WERI-Rb-1 (cell line): Measurements from ENCODE around the gene ITIH5.

Source experiments
- DNase-seq: peaks from one replicate; pipeline ENCODE4 v3.0.0-alpha.2; 2020
- H3K27ac ChIP-seq: fragments of 250-450 bp; sonication (Bioruptor Pico); 2 replicates; pipeline ENCODE4 v1.5.1; 2020; ENCODE audit warnings: mild to moderate bottlenecking, moderate library complexity
- H3K27me3 ChIP-seq: fragments of 250-450 bp; sonication (Bioruptor Pico); 2 replicates; pipeline ENCODE4 v1.5.1; 2021; ENCODE audit warnings: mild to moderate bottlenecking, low read depth, moderate library complexity; ENCODE audit not compliant: insufficient read depth, severe bottlenecking
- H3K36me3 ChIP-seq: fragments of 250-450 bp; sonication (Bioruptor Pico); 2 replicates; pipeline ENCODE4 v1.5.1; 2020; ENCODE audit warnings: mild to moderate bottlenecking, moderate library complexity
- H3K4me3 ChIP-seq: 2 replicates; pipeline ENCODE4 v1.5.1; 2011; ENCODE audit warnings: low read depth, mild to moderate bottlenecking, control low read depth, low read length
- H3K9me3 ChIP-seq: fragments of 250-450 bp; sonication (Bioruptor Pico); 2 replicates; pipeline ENCODE4 v1.5.1; 2021; ENCODE audit warnings: mild to moderate bottlenecking, moderate library complexity; ENCODE audit not compliant: severe bottlenecking
- TF ChIP-seq, protein P1 (sequence below): IDR thresholded peaks from 2 replicates; pipeline ENCODE4 v1.5.1; 2011; ENCODE audit warnings: low read depth, mild to moderate bottlenecking, control low read depth, inconsistent platforms, low read length

ITIH5 gene

DNA sequence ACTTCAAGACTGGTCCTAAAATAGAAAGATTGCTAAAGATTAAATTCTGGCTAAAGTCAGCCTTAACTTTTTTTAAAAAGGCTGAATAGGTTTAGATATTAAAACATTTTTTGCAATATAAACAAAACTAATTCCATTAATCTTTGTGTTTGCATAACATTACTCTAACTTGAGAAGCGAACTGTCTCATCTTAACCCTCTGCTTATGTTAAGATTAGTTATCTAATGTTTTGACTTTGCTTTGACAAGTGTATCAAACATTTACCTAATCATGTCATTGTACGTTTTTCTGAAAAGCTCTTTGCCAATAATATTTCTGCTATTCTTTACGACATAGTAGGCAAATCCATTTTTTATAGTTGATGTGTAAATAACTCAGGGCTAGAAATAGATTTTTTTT, 68.0 kb downstream of the ITIH5 start:
- no peaks in the 10 kb centered on the region for H3K9me3 ChIP-seq
- DNase-seq = no peak
- no peak overlapping the region for H3K4me3 ChIP-seq
- TF ChIP-seq, protein P1, sequence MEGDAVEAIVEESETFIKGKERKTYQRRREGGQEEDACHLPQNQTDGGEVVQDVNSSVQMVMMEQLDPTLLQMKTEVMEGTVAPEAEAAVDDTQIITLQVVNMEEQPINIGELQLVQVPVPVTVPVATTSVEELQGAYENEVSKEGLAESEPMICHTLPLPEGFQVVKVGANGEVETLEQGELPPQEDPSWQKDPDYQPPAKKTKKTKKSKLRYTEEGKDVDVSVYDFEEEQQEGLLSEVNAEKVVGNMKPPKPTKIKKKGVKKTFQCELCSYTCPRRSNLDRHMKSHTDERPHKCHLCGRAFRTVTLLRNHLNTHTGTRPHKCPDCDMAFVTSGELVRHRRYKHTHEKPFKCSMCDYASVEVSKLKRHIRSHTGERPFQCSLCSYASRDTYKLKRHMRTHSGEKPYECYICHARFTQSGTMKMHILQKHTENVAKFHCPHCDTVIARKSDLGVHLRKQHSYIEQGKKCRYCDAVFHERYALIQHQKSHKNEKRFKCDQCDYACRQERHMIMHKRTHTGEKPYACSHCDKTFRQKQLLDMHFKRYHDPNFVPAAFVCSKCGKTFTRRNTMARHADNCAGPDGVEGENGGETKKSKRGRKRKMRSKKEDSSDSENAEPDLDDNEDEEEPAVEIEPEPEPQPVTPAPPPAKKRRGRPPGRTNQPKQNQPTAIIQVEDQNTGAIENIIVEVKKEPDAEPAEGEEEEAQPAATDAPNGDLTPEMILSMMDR = no peak
- H3K27ac ChIP-seq = no peak overlapping the region
- no peaks in the 10 kb centered on the region for H3K36me3 ChIP-seq
- peaks cover 4% of the 10 kb centered on the region for H3K27me3 ChIP-seq

DNA sequence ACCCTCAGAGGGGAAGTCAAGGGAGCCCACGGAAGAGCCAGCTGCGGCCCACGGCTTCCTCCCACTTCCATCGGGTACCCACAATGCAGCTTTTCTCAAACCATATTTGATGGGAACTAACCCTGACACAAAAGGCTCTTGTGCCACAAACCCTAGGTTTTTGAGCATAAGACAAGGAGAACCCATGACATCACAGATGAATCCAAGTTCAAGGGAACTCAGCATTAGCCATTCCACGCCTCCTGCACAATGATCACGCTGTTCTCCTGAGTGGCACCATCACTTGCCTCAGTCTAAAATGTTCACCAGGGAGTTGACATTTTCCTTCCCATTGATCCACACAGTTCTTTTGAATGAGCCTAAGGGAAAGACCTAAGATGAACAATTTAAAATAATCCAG, 70.4 kb downstream of the ITIH5 start:
- Histone ChIP-seq H3K36me3 (no peaks in the 10 kb centered on the region), H3K4me3 (no peak overlapping the region), H3K9me3 (no peaks in the 10 kb centered on the region), H3K27me3 (peaks cover 4% of the 10 kb centered on the region), H3K27ac (no peak overlapping the region)
- DNase-seq = no peak
- TF ChIP-seq, protein P1 = no peak

DNA sequence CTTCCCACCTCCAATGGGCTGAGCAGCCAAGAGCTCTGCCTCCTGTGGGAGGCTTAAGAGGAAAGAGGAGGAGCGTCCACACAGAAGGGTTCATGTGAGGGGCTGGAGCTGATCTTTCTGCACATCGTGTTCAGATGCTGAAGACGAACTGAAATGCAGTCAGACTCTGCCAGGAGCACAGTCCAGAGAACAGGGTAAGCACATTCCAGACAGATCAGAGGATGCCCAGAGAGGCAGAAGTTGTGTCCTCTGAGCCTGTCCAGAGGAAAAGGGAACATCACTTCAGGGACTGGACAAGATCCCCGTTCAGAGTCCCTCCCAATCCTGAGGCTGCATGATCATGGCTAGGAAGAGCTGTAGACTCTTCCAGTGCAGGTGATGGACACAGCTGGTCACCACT, 72.9 kb downstream of the ITIH5 start:
- Histone ChIP-seq H3K27ac (no peak overlapping the region), H3K36me3 (no peaks in the 10 kb centered on the region), H3K27me3 (peaks cover 6% of the 10 kb centered on the region), H3K9me3 (no peaks in the 10 kb centered on the region), H3K4me3 (no peak overlapping the region)
- DNase-seq = no peak
- TF ChIP-seq, protein P1 = no peak

DNA sequence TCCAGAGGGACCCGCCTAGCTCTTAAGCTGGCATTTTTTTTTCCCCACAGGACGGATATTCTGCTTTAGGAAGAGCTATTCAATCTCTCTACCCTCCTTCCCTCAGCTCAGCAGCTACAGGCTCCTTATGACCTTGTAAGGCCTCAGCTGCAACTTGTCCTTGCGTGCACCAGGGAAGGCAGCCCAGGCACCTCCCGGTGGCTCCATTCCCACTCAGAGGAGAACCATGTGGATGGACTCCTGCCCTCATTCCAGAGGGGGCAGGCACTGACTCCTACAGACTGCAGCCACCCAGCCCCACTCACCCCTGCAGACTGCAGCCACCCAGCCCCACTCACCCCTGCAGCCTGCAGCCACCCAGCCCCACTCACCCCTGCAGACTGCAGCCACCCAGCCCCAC, 73.7 kb downstream of the ITIH5 start:
- no peak overlapping the region for H3K4me3 ChIP-seq
- no peak for DNase-seq
- no peaks in the 10 kb centered on the region for H3K9me3 ChIP-seq
- H3K36me3 ChIP-seq = no peaks in the 10 kb centered on the region
- H3K27me3 ChIP-seq = peaks cover 6% of the 10 kb centered on the region
- H3K27ac ChIP-seq = no peak overlapping the region
- TF ChIP-seq, protein P1 = no peak

DNA sequence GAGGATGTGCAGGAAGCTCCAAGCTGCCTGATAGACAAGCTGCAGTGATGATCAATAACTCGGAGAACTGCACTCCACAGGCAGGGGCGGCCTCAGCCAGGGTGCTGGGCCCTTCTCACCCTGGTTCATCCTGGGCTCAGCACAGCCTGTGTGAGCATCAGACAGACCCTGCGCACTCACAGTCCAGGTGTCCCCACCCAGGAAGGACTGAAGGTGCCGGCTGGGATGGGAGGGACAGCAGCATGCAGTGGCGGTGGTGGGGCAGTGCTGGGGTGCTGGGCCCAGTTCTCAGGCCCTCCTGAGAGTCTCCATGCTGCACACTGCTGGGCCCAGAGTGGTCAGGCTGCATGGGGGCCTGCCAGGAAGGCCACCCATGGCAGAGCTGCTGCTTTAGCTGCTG, 74.1 kb downstream of the ITIH5 start:
- no peak overlapping the region for H3K27ac ChIP-seq
- H3K4me3 ChIP-seq = no peak overlapping the region
- no peaks in the 10 kb centered on the region for H3K9me3 ChIP-seq
- TF ChIP-seq, protein P1 = no peak
- DNase-seq = no peak
- H3K27me3 ChIP-seq = peaks cover 6% of the 10 kb centered on the region
- no peaks in the 10 kb centered on the region for H3K36me3 ChIP-seq

DNA sequence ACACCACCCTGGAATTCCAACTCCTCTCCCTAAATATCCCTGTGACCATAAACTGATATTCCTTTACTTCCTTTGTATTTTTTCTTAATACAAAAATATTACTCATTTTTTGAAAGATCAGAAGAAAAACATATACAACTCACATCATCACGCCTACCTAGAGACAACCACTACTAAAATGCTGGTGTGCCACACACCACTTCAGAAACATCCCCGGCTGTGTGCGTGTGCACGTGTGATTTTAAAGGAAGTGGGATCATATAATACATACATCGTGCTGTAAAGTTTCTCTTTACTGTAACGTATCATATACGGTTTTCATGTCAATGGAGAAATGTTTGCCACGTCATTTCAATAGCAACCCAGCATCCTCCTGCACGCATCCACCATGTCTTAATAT, 76.5 kb downstream of the ITIH5 start:
- H3K9me3 ChIP-seq = no peaks in the 10 kb centered on the region
- H3K27ac ChIP-seq = no peak overlapping the region
- no peak overlapping the region for H3K4me3 ChIP-seq
- peaks cover 8% of the 10 kb centered on the region for H3K27me3 ChIP-seq
- DNase-seq = no peak
- no peaks in the 10 kb centered on the region for H3K36me3 ChIP-seq
- TF ChIP-seq, protein P1 = no peak
